Measurements from ENCODE around the gene PLCXD1.

Gene PLCXD1

GRCh38 chrX:341541-342101, 60.4 kb downstream of the PLCXD1 start:
- no peak for TF ChIP-seq CTCF (IDR thresholded peaks at IDR 0.05)
- peaks cover 32% of the 10 kb centered on the region for H3K9me3 Mint-ChIP-seq
- no peak for DNase-seq
- H3K4me3 Mint-ChIP-seq = no peak overlapping the region
- H3K36me3 Mint-ChIP-seq (ENCODE audit: low read depth) = peaks cover 54% of the 10 kb centered on the region
- H3K27me3 Mint-ChIP-seq (ENCODE audit: low read depth, poor library complexity) = peaks cover 3% of the 10 kb centered on the region
- no peaks in the 10 kb centered on the region for H3K4me1 Mint-ChIP-seq
- peak overlapping the region; percentile 80 for H3K27ac Mint-ChIP-seq

DNA sequence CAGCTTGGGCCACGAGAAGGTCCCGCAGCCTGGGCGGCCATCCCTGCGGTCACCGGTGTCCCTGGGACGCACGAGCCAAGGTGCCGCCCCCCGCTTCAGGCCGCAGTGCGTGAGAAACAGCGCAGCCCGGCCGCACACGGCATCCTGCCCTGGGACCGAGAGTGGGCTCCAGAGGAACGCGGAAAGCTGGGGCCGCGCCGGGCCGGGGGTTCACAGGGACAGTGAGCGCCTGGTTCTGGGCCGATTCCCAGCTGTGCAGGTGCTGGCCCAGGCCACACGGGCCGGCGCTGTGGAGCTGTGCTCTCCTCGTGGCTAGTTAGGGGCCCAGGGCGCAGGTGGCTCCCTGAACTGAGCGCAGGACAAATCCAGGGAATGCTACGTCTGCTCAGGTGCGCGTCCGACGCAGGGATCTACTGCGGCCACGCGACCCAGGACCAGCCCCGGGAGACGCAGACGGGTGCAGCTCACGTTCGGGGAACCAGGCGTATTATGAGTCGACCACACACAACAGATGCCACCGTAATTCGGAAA, 63.3 kb downstream of the PLCXD1 start:
- no peak for DNase-seq
- H3K27ac Mint-ChIP-seq = no peak overlapping the region
- no peaks in the 10 kb centered on the region for H3K27me3 Mint-ChIP-seq (ENCODE audit: low read depth, poor library complexity)
- peaks cover 54% of the 10 kb centered on the region for H3K36me3 Mint-ChIP-seq (ENCODE audit: low read depth)
- peaks cover 18% of the 10 kb centered on the region for H3K4me1 Mint-ChIP-seq
- H3K9me3 Mint-ChIP-seq = peaks cover 17% of the 10 kb centered on the region
- H3K4me3 Mint-ChIP-seq = no peak overlapping the region
- no peak for TF ChIP-seq CTCF (IDR thresholded peaks at IDR 0.05)

- Mint-ChIP-seq H3K27ac (no peak overlapping the region), H3K9me3 (peaks cover 17% of the 10 kb centered on the region), H3K27me3 (ENCODE audit: low read depth, poor library complexity) (no peaks in the 10 kb centered on the region), H3K4me3 (no peak overlapping the region), H3K36me3 (ENCODE audit: low read depth) (peaks cover 62% of the 10 kb centered on the region), H3K4me1 (peaks cover 26% of the 10 kb centered on the region)
- no peak for DNase-seq
- no peak for TF ChIP-seq CTCF (IDR thresholded peaks at IDR 0.05)
These were observed 64.1 kb downstream of the PLCXD1 start for GRCh38 chrX:345020-345925.

DNA sequence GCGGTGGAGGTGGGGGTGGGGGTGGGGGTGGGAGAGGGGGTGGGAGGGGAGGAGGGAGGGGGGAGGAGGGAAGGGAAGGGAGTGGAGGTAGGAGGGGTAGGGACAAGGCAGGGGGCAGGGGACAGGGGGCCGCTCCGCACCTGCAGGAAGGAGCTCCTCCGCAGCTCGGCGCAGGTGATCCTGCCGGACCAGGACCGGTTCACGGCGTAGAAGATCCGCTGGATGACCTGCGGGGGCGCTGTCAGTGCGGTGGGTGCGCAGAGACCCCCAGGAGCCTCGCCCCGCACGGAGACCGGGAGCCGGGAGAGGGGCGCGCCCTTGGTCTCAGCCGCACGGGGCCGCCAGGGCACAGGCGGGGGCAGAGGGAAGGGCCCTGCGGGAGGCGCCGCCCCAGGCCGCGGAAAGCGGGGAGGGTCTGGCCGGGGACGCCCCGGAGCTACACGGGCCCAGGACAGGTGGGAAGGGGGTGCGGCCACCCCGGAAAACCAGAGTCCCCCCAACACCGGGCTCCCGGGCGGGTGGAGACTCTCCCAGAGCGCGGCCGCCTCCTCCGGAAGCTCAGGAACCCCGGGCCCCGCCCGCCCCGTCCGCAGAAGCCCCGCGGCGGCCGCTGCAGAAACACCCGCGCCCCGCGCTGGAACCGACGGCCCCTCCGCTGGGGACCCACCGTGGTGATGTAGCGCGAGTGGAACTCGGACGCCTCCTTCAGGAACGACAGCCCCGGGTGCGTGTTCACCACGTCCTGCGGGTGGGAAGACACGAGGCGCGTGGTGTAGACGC, 65.0 kb downstream of the PLCXD1 start:
- Mint-ChIP-seq H3K27ac (no peak overlapping the region), H3K4me3 (no peak overlapping the region), H3K4me1 (peaks cover 29% of the 10 kb centered on the region), H3K36me3 (ENCODE audit: low read depth) (peaks cover 56% of the 10 kb centered on the region), H3K27me3 (ENCODE audit: low read depth, poor library complexity) (no peaks in the 10 kb centered on the region), H3K9me3 (peaks cover 14% of the 10 kb centered on the region)
- no peak for TF ChIP-seq CTCF (IDR thresholded peaks at IDR 0.05)
- DNase-seq = no peak

GRCh38 chrX:347351-348117, 66.4 kb downstream of the PLCXD1 start:
- TF ChIP-seq CTCF (IDR thresholded peaks at IDR 0.05) = no peak
- Mint-ChIP-seq H3K4me1 (peaks cover 31% of the 10 kb centered on the region), H3K9me3 (peaks cover 5% of the 10 kb centered on the region), H3K36me3 (ENCODE audit: low read depth) (peaks cover 48% of the 10 kb centered on the region), H3K27ac (no peak overlapping the region), H3K27me3 (ENCODE audit: low read depth, poor library complexity) (no peaks in the 10 kb centered on the region), H3K4me3 (no peak overlapping the region)
- no peak for DNase-seq

Measured in nephron progenitor cell (in vitro differentiated cells).